Spinal cord (tissue), 10 donors: Measurements from ENCODE around the gene LAMB3. TPM values are rescaled to one million over a fixed set of nuclear protein-coding genes. Genes with fewer than 3 reads are reported as not detected.

Source experiments
- DNase-seq, 6 donors: peaks; one replicate each; pipeline versions ENCODE4 v3.0.0 to v3.0.0-alpha.2; 2013 to 2015; ENCODE audit warnings: low spot score in 6 of 6, low read depth in 4 of 6
- H3K27ac ChIP-seq: one replicate; pipeline ENCODE4 v1.5.1; 2013; ENCODE audit warnings: low read depth, low read length, control low read depth
- H3K27me3 ChIP-seq: one replicate; pipeline ENCODE4 v1.6.1; 2013; ENCODE audit warnings: low read length; ENCODE audit not compliant: control insufficient read depth, insufficient read depth
- H3K36me3 ChIP-seq: one replicate; pipeline ENCODE4 v1.6.1; 2013; ENCODE audit warnings: low read length; ENCODE audit not compliant: control insufficient read depth, insufficient read depth
- H3K4me1 ChIP-seq: one replicate; pipeline ENCODE4 v1.6.1; 2013; ENCODE audit warnings: low read length; ENCODE audit not compliant: control insufficient read depth, insufficient read depth
- H3K4me3 ChIP-seq: one replicate; pipeline ENCODE4 v1.5.1; 2013; ENCODE audit warnings: low read depth, low read length, control low read depth
- H3K9me3 ChIP-seq: one replicate; pipeline ENCODE4 v1.6.1; 2013; ENCODE audit warnings: low read length; ENCODE audit not compliant: control insufficient read depth, insufficient read depth
- WGBS: methylation state at CpG from one replicate; pipeline ENCODE4 v1.1.5; 2013; ENCODE audit warnings: missing lambda C conversion rate; ENCODE audit not compliant: insufficient coverage; 5-methylcytosine and 5-hydroxymethylcytosine counted together
- polyA plus RNA-seq, 2 donors: library from polyadenylated mRNA; unstranded; fragments of 120-200 nt; gene quantifications; one replicate each; pipeline ENCODE4 v1.2.1, GENCODE V29; 2013; ENCODE audit not compliant: insufficient read length in 2 of 2
- total RNA-seq, 2 donors: library from RNA; depleted of rRNA in 1 of 2; stranded (reverse); fragments of 120-200 nt in 1 of 2; fragments of >200 nt in 1 of 2; gene quantifications; one replicate each; pipeline versions ENCODE4 v1.2.3 to v1.2.4, GENCODE V29; 2013 to 2014
- donor health status: healthy.

LAMB3 gene
- total and polyA plus RNA-seq, 4 donors = 0.89 to 6.0 (median 2.7) TPM

GRCh38 chr1:209652873-209653401, 712 bp upstream of the LAMB3 start:
- Histone ChIP-seq H3K4me1 (peaks cover 14% of the 10 kb centered on the region), H3K27me3 (no peaks in the 10 kb centered on the region), H3K9me3 (no peaks in the 10 kb centered on the region), H3K27ac (no peak overlapping the region), H3K36me3 (no peaks in the 10 kb centered on the region), H3K4me3 (no peak overlapping the region)
- peak in 5 of 6 donors; percentile 74 to 93 (median 83) for DNase-seq
- WGBS = 100% methylated on average over 1 of the region's 3 CpGs

- Histone ChIP-seq H3K4me1 (peaks cover 26% of the 10 kb centered on the region), H3K9me3 (no peaks in the 10 kb centered on the region), H3K27me3 (peaks cover 2% of the 10 kb centered on the region), H3K36me3 (no peaks in the 10 kb centered on the region), H3K27ac (no peak overlapping the region), H3K4me3 (no peak overlapping the region)
- 93% methylated on average over 5 of the region's 5 CpGs for WGBS
- no peak for DNase-seq
These were observed 1.1 kb downstream of the LAMB3 start for GRCh38 chr1:209651138-209651587.

- H3K36me3 ChIP-seq = no peaks in the 10 kb centered on the region
- H3K9me3 ChIP-seq = no peaks in the 10 kb centered on the region
- no peak overlapping the region for H3K27ac ChIP-seq
- 100% methylated on average over 1 of the region's 1 CpG for WGBS
- DNase-seq = no peak
- peaks cover 28% of the 10 kb centered on the region for H3K4me1 ChIP-seq
- peaks cover 2% of the 10 kb centered on the region for H3K27me3 ChIP-seq
- H3K4me3 ChIP-seq = no peak overlapping the region
These were observed 1.8 kb downstream of the LAMB3 start for GRCh38 chr1:209650454-209650853.

- Histone ChIP-seq H3K4me3 (no peak overlapping the region), H3K36me3 (no peaks in the 10 kb centered on the region), H3K4me1 (peaks cover 31% of the 10 kb centered on the region), H3K27ac (no peak overlapping the region), H3K27me3 (peaks cover 2% of the 10 kb centered on the region), H3K9me3 (no peaks in the 10 kb centered on the region)
- 51% methylated on average over 2 of the region's 6 CpGs for WGBS
- DNase-seq = peak in 1 of 6 donors; percentile 38
These were observed 3.1 kb downstream of the LAMB3 start for GRCh38 chr1:209648931-209649776.

- Histone ChIP-seq H3K36me3 (no peaks in the 10 kb centered on the region), H3K9me3 (no peaks in the 10 kb centered on the region), H3K27ac (no peak overlapping the region), H3K4me1 (peaks cover 33% of the 10 kb centered on the region), H3K4me3 (no peak overlapping the region), H3K27me3 (peaks cover 2% of the 10 kb centered on the region)
- DNase-seq = no peak
These were observed 3.9 kb downstream of the LAMB3 start for GRCh38 chr1:209648346-209648745.

DNA sequence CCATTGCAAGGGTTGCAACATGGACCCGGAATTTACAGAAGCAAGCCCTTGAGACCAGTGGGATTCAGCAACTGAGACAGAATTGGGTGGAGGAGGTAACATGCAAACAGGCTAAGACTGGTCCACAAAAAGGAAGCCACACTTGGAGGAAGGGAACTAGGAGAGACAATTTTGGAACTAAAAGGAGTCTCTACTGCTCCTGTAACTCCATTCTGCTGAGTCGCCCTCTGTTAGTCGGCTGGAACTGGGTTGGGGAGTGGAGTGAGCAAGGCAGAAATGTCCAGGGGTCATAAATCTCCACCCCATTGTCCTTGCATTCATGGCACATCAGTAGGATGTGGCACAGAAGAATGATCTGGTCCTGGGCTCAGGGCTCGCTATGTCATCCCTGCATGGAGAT, 5.1 kb downstream of the LAMB3 start:
- DNase-seq = no peak
- 67% methylated on average over 4 of the region's 4 CpGs for WGBS
- H3K9me3 ChIP-seq = no peaks in the 10 kb centered on the region
- no peaks in the 10 kb centered on the region for H3K36me3 ChIP-seq
- peaks cover 2% of the 10 kb centered on the region for H3K27me3 ChIP-seq
- no peak overlapping the region for H3K27ac ChIP-seq
- H3K4me3 ChIP-seq = no peak overlapping the region
- H3K4me1 ChIP-seq = peaks cover 33% of the 10 kb centered on the region

GRCh38 chr1:209646558-209646957, 5.7 kb downstream of the LAMB3 start:
- Histone ChIP-seq H3K4me3 (no peak overlapping the region), H3K27ac (no peak overlapping the region), H3K9me3 (no peaks in the 10 kb centered on the region), H3K36me3 (no peaks in the 10 kb centered on the region), H3K27me3 (peaks cover 2% of the 10 kb centered on the region), H3K4me1 (peaks cover 35% of the 10 kb centered on the region)
- no peak for DNase-seq
- WGBS = 89% methylated on average over 4 of the region's 5 CpGs

GRCh38 chr1:209645574-209646452, 6.4 kb downstream of the LAMB3 start:
- 61% methylated on average over 12 of the region's 16 CpGs for WGBS
- H3K27ac ChIP-seq = no peak overlapping the region
- H3K9me3 ChIP-seq = no peaks in the 10 kb centered on the region
- H3K36me3 ChIP-seq = no peaks in the 10 kb centered on the region
- DNase-seq = peak in 2 of 6 donors; percentile 81 to 94
- peaks cover 2% of the 10 kb centered on the region for H3K27me3 ChIP-seq
- no peak overlapping the region for H3K4me3 ChIP-seq
- peaks cover 40% of the 10 kb centered on the region for H3K4me1 ChIP-seq

DNA sequence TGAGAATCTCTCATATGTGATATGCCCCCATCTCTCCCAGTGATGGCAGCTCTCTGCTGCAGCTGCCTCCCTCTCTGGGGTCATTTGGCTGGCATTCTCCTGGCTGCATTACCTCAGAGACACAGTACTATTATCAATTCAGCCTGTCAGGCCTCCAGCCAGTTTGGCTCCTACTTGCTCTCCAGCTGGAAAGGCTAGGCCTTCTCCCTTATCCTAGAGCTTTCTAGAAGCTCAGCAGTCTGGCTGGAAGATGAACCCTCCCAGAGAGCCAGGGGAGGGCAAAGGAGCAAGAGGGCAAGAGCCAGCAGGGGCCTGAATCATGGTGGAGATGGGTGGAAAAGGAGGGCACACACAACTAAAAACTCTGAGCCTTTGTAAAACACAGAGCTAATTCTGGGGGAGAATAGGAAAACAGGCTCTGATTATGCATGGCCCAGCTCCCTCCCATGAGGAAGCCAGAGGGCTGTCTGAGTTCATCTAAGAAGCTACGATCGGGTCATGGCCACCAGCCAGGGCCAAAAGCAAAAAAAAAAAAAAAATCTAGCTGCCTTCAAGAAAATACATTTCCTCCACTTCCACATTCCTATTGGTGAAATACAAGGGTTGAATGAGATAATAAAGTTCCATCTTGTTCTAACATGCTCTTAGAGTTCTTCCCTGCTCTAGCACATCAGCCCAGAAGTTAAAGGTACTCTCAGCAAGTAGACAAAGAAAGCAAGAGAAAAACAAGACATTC, 8.8 kb downstream of the LAMB3 start:
- DNase-seq = peak in 5 of 6 donors; percentile 64 to 95 (median 75)
- no peaks in the 10 kb centered on the region for H3K9me3 ChIP-seq
- no CpG with 5 or more reads among the region's 2 CpGs for WGBS
- H3K27ac ChIP-seq = peak overlapping the region; percentile 74
- H3K4me1 ChIP-seq = peaks cover 40% of the 10 kb centered on the region
- H3K27me3 ChIP-seq = peaks cover 2% of the 10 kb centered on the region
- no peak overlapping the region for H3K4me3 ChIP-seq
- no peaks in the 10 kb centered on the region for H3K36me3 ChIP-seq
